GM19035 (cell line): ENCODE measurements around the gene MIX23.

Source experiments
- ATAC-seq: cut with Tn5 transposase; IDR thresholded peaks from one replicate; pipeline ENCODE4 v1.9.1; 2021; ENCODE audit not compliant: unreplicated experiment

Gene MIX23

DNA sequence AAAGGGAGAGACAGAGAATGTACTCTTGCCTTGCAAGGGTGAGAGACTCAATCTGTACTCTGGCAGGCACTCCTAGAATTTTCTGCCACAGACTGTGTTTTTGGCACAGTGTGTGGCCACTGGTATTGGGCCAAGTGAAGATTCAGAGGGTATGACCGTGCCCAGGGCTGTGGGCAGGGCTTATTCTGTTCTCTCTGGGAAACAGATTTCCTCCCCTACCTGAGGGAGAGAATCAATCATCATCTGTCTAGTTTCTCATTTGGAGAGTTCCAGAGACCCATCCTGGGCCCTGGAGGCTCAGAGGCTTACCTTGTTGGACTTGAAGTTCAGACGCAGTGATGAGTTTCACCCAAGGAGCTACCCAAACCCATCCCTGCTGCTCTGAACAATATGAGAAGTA is 29.8 kb downstream of the MIX23 start:
- ATAC-seq: no peak

DNA sequence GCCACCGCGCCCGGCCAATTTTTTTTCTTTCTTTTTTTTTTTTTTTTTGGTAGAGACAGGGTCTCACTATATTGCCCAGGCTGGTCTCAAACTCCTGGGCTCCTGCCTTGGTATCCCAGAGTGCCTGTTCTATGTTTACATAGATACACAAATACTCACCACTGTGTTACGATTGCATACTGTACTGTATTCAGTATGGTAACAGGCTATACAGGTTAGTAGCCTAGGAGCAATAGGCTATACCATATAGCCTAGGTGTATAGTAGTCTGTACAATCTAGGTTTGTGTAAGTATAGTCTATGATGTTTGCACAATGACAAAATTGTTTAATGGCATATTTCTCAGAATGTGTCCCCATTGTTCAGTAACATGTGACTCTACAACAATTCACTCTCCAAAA is 31.4 kb downstream of the MIX23 start:
- no peak for ATAC-seq

DNA sequence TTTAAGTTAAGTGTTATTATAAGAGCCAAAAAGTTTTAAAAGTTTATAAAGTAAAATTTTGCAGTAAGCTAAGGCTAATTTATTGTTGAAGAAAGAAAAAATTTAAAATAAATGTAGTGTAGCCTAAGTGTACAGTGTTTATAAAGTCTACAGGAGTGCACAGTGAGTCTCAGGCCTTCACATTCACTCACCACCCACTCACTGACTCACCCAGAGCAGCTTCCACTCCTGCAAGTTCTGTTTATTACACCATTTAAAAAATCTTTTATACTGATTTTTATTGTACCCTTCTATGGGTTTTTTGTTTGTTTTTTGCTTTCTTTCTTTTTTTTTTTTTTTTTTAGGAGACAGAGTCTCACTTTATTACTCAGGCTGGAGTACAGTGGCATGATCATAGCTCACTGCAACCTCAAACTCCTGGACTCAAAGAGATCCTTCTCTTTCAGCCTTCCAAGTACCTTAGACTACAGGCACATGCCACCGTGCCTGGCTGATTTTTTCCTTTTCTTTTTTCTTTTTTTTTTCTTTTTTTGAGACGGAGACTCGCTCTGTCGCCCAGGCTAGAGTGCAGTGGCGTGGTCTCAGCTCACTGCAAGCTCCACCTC is 32.1 kb downstream of the MIX23 start:
- no peak for ATAC-seq

DNA sequence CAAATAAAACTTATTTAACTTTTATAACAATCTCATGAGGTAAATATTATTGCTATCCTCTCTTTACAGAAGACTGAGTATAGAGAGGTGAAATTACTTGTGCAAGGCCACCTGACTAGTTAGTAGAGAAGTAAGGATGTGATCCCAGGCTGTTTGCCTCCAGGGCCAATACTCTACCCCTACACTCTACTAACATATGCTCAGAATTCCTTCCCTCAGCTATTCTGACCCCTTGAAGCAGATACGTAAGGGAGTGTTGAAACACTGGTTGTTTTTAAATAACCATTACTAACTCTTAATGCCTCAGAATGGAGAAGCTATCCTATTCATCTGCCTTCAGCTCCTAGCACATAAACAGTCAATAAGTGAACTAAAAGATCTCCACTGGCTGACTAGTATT is 33.9 kb downstream of the MIX23 start:
- no peak for ATAC-seq

DNA sequence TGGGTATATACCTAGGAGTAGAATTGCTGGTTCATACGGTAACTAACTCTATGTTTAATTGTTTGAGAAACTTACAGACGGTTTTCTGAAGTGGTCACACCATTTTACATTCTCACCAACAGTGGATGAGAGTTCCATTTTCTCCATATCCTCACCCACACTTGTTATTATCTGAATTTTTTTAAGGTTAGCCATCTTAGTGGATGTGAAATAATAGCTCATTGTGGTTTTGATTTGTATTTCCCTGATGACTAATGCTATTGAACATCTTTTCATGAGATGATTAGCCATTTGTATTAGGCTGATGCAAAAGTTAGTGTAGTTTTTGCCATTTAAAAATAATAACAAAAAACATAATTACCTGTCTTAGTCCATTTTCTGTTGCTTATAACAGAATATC is 39.4 kb downstream of the MIX23 start:
- ATAC-seq: no peak

DNA sequence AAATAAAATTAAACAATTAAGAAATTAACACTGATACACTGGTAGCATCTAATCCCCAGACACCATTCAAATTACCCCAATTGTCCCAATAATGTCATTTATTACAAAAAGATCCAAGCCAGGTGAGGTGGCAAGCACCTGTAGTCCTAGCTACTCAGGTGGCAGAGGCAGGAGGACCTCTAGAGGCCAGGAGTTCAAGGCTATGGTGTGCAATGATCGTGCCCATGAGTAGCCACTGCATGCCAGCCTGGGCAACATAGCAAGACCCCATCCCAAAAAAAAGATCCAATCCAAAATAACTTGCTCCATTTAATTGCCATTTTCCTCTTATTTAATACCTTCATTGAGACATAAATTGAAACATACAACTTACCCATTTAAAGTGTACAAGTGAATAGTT is 40.2 kb downstream of the MIX23 start:
- no peak for ATAC-seq

DNA sequence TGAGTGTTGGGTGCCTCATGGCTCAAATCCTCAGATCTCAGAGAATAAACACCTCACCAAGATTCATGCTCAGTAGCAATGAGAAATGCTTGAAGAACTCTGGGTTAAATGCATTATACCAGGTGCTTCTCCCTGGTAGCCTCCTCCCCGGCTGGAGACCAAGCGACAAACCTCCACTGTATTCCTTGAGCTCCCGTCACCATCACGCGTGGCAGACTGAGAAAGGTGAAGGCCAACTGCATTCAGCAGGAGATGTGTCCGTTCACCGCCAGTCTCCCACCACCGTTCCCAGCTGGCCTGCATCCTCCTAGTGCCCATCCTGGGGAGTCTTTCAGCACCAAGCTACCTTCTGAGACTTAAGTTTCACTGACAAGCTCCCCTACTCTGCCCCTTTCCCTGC is 50.5 kb downstream of the MIX23 start:
- ATAC-seq: no peak

DNA sequence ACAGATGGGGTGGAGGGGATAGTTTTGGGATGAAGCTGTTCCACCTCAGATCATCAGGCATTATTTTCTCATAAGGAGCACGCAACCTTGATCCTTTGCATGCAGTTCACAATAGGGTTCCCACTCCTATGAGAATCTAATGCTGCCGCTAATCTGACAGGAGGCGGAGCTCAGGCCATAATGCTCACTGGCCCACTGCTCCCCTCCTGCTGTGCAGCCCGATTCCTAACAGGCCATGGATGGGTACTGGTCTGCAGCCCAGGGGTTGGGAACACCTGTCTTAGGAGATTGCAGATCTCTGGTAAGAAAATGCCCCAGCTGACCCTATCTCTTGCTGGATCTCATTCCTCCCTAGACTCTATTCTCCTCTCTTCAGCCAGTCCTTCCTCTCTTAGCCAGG is 51.1 kb downstream of the MIX23 start:
- no peak for ATAC-seq

DNA sequence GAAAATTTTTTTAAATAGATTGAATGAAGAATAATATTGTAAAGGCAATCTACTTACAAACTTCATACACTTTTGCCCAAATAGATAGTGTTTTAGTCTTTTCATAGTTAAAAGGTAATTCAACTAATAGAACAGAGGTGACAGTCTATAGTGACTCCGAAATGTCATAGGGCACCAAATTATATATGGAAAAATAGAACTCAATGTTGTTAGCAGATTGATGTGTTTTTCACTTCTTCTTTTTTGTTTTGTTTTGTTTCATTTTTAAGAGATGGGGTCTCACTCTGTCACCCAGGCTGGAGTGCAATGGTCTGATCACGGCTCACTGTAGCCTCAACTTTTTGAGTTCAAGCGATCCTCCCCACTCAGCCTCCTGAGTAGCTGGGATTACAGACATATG is 57.3 kb downstream of the MIX23 start:
- no peak for ATAC-seq

DNA sequence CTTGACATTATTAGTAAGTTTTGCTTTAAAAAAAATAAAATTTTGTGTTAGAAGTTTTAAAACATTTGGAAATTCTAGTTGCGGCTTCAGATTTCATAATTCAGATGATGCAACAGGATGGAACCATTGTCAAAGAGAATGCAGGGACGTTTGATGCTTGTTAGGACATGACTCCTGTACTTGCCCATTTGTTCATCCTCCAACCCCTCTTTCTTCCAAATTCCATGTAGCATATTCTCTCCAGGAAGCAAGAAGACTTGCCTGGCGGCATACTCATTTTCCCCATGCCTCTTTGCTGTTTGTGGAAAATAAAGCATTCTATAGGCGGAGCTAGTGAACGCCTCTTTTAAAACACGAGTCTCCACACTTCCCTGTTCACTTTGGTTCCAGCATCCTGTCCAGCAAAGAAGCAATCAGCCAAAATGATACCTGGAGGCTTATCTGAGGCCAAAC is 58.1 kb downstream of the MIX23 start, which contains the start of gene CSTA:
Gene CSTA, plus strand, starts transcription at position 378 of the 453 bp plus-strand sequence. Its CDS starts 45 bp downstream, at position 423.
- no peak for ATAC-seq

DNA sequence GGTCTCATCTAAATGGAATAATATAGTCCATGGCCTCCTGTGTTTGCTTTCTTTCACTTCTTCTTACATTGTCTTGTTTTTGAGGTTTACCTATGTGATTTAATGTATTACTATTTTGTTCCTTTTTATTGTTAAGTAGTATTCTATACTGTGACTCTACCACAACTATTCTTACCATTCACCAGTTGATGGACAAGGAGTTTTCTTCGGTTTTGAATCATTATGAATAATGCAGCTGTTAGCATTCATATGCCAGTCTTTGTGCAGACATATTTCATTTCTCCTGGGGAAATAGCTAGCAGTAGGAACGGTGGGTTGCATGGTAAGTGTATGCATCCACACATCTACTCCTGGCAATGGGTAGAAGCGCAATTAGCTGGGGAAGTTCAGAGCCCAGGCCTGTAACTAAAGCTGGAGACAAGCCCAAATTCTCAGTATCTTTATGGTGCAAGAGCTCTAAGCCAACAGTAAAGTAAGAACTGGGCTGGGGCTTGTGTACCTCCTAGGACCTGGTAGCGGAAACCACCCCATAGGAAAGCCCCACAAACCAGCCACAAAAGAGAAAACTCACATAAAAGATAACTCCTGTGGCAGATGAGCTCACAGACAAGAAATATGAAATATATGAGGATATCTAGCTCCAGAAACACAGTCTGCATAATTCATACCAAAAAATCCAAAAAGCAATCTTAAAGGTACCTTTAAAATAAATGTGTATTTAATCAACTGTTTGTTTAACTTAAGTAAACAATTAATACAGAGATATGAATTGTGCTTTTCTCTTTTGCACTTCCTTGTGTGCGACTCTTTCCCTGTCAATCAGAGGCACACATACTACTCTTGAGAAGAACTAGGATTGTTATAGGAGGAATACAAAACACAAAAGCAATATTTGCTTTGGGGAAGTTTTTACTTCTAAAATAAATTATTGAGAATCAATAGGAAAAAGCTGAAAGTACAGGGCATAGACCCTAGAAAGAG is 60.6 kb downstream of the MIX23 start:
- peak; percentile 72 for ATAC-seq

DNA sequence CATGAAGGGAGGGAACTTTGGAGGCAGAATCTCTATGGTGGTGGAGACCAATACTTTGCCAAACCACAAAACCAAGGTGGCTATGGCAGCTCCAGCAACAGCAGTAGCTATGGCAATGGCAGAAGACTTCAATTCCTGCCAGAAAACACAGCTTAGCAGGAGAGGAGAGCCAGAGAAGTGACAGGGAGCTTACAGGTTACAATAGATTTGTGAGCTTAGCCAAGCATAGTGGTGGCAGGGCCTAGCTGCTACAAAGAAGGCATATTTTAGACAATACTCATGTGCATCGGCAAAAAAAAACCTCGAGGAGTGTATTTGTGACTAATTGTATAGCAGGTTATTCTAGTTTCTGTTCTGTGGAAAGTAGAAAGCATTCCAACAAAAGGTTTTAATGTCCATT is 64.4 kb downstream of the MIX23 start:
- no peak for ATAC-seq

DNA sequence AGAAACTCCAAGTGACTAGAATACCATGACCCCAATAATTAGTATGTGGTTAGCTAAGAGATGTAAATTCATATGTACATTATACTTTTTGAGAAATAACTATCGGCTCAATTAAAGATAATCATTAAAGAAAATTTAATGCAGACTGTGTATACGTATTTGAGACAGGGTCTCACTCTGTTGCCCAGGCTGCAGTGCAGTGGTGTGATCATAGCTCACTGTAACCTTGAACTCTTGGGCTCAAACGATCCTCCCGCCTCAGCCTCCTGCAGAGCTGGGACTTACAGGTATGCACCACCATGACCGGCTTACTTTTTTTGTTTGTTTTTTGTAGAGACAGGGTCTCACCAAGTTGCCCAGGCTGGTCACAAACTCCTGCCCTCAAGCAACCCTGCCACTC is 66.7 kb downstream of the MIX23 start:
- no peak for ATAC-seq

DNA sequence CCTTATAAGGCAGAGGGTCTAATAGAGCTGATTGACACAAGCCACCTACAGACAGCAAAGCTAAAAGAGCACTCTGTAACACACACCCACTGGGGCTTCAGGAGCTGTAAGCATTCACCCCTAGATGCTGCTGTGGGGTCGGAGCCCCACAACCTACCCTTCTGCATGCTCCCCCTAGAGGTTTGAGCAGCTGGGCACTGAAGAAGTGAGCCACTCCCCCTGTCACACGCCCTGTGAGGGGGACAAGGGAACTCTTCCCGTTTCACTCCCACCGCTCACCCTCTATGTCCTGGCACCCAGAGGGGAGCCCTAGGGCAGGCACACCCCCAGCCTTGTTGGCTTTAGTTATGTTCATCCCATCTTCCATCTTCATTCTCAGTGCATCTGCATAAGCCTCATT is 67.4 kb downstream of the MIX23 start:
- ATAC-seq: no peak

DNA sequence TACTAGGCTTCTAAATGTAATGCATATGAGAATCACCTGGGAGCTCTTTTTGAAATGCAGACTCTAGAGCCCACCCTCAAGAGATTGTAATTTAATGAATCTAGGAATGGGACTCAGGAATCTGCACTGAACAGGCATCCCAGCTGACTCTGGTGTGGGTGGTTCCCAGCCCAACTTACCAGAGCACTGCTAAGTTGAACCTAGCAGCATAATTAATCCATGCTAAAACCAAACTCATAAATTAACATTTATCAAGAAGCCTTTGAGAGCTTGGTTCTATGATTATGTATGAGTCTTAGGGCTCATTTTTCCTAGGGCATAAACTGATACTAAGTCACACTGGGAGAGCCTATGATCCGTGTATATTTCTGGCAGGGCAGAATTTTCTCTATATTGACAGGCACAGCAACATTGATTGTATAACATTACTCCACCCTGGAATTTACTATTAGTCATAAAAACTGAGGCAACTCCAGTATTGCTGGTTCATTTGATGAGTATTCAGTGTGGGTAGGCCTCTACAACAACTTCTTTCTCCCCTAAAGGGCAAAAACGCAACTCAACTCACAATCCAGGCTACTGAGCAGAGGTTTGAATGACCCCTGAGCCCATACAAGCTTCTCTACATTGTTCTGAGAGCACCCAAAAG is 68.7 kb downstream of the MIX23 start:
- ATAC-seq: no peak

DNA sequence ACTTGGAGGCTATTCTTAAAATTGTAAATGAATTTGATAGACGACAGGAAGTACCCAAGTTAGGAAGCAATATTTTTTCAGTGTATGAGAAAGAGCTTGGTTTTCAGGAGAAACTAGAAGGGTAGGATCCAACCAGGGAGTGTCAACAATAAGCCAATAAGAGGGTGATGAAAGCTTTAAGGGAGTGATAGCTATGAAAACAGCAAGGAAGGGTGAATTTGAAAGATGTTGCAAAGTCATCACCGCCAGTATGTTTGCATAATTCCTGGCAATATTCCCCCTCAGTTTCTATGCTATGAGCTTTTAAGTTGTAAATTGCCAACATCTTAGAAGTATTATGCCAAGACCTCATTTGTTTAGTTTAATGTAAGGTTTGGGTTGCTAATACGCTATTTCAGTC is 69.8 kb downstream of the MIX23 start:
- no peak for ATAC-seq

DNA sequence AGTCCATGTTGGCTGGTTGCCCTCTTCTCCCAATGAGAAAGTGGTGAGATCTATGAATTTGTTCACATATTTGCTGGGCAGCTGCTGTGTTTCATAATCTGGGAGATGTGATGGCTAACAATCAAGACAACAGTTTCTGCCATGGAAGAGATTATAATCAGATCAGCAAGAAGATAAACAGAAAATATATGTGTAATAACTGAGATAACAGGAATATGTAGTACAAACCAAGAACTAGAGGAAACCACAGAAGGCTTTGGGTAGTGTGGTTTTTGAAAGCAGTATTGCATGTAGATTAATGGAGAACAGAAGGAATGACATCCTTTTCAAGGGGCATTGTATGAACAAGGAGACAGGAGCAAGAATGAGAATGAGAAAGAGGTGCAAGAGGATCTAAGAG is 70.2 kb downstream of the MIX23 start:
- ATAC-seq: no peak

DNA sequence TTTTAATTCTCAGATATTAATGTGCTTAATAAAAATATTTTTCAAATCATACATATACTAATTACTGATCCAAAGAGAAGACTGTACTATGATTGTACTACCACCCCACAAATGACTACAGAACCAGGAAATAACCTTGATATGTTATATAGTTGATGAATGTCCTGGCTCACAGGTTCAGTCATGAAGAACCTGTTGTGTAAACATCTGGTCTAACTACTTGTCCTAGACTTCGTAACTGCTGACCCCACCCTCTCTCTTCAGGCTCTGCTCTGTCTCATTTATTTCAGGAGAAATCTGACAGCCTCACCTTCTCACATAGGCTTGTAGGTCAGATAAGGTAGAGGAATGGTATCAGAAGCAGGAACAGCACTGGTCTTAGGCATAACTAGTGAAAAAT is 72.7 kb downstream of the MIX23 start:
- ATAC-seq: no peak
